Anterior cingulate cortex (tissue), 58 donors: Measurements from ENCODE around the gene TBC1D25.
A peak's percentile ranks its signal among the peaks of the same experiment; 100 is the strongest.

Experiments used
- DNase-seq, 58 donors: peaks; one replicate each; lab custom pipeline; 2025; lab: John Stamatoyannopoulos, UW

Gene TBC1D25

GRCh38 chrX:48539345-48540027 lies at the start of gene TBC1D25:
TSS of gene TBC1D25 (plus strand) at chrX:48539714. CDS start at chrX:48539798, 84 bp downstream.
- peak; percentile 32 to 95 (median 87) for DNase-seq

GRCh38 chrX:48489892-48490291 lies 49.6 kb upstream of the TBC1D25 start:
- DNase-seq: no peak

GRCh38 chrX:48490661-48491060 lies 48.9 kb upstream of the TBC1D25 start:
- DNase-seq: no peak

GRCh38 chrX:48491809-48492208 lies 47.7 kb upstream of the TBC1D25 start:
- DNase-seq: no peak

GRCh38 chrX:48492293-48492910 lies 47.1 kb upstream of the TBC1D25 start:
- no peak for DNase-seq

GRCh38 chrX:48493890-48494364 lies 45.6 kb upstream of the TBC1D25 start:
- peak in 35 of 58 donors; percentile 0 to 63 (median 13) for DNase-seq

- DNase-seq: no peak
These were observed 42.9 kb upstream of the TBC1D25 start for GRCh38 chrX:48496660-48497059.

- DNase-seq: peak in 14 of 58 donors; percentile 1 to 44 (median 8)
These were observed 41.6 kb upstream of the TBC1D25 start for GRCh38 chrX:48497871-48498270.

- DNase-seq: peak in 4 of 58 donors; percentile 1 to 44 (median 6)
These were observed 41.1 kb upstream of the TBC1D25 start for GRCh38 chrX:48498374-48498809.

GRCh38 chrX:48504261-48504660 lies 35.3 kb upstream of the TBC1D25 start:
- no peak for DNase-seq

- DNase-seq: no peak
These were observed 34.0 kb upstream of the TBC1D25 start for GRCh38 chrX:48505481-48505880.

- no peak for DNase-seq
These were observed 32.3 kb upstream of the TBC1D25 start for GRCh38 chrX:48507246-48507645.

- peak in 57 of 58 donors; percentile 1 to 85 (median 60) for DNase-seq
These were observed 30.9 kb upstream of the TBC1D25 start, which contains the start of gene PORCN for GRCh38 chrX:48508400-48509244. TSS of gene PORCN (plus strand) at chrX:48508992. CDS start at chrX:48509821, 829 bp downstream.

- DNase-seq: peak in 1 of 58 donors; percentile 9
These were observed 30.3 kb upstream of the TBC1D25 start for GRCh38 chrX:48509245-48509590.

- DNase-seq: peak in 1 of 58 donors; percentile 1
These were observed 29.9 kb upstream of the TBC1D25 start for GRCh38 chrX:48509619-48510018.

- no peak for DNase-seq
These were observed 28.0 kb upstream of the TBC1D25 start for GRCh38 chrX:48511560-48511959.

GRCh38 chrX:48512371-48512935 lies 27.1 kb upstream of the TBC1D25 start:
- no peak for DNase-seq

GRCh38 chrX:48513670-48514069 lies 25.8 kb upstream of the TBC1D25 start:
- DNase-seq: no peak

- no peak for DNase-seq
These were observed 25.2 kb upstream of the TBC1D25 start for GRCh38 chrX:48514126-48514806.

GRCh38 chrX:48514868-48515460 lies 24.6 kb upstream of the TBC1D25 start:
- no peak for DNase-seq
